Adipose tissue (tissue), 3 donors: ENCODE measurements around the gene PKNOX2. TPM values are rescaled to one million over a fixed set of nuclear protein-coding genes. Genes with fewer than 3 reads are reported as not detected.

Experiments
- H3K27ac ChIP-seq: one replicate; pipeline ENCODE4 v1.5.1; 2013; ENCODE audit warnings: low read depth, low read length
- WGBS, 3 donors: extraction: QIAGEN DNeasy Blood & Tissue Kit; methylation state at CpG; one replicate each; pipeline ENCODE4 v1.1.7; 2013; 5-methylcytosine and 5-hydroxymethylcytosine counted together
- polyA plus RNA-seq, 3 donors: library from polyadenylated mRNA; stranded (reverse); fragments of 200-250 nt; gene quantifications; one replicate each; pipeline ENCODE4 v1.2.3, GENCODE V29; 2013
- donor health status: healthy with polysubstance abuse.
- donor health status: Bipolar disorder and iron deficiency.
- donor health status: healthy.

Gene PKNOX2
- polyA plus RNA-seq, 3 donors: 0.77 to 3.5 (median 1.3) TPM

- H3K27ac ChIP-seq: no peak overlapping the region
- WGBS, 3 donors: 58 to 72% (median 72%) methylated on average over 11 of the region's 11 CpGs
Measured at GRCh38 chr11:125441648-125442410, 277.3 kb downstream of the PKNOX2 start.

GRCh38 chr11:125442946-125443345 lies 278.4 kb downstream of the PKNOX2 start:
- no peak overlapping the region for H3K27ac ChIP-seq
- WGBS, 3 donors: 92 to 94% (median 93%) methylated on average over 6 of the region's 6 CpGs

- no peak overlapping the region for H3K27ac ChIP-seq
- 39 to 51% (median 45%) methylated on average over 10 of the region's 10 CpGs for WGBS, 3 donors
Measured at GRCh38 chr11:125443767-125444311, 279.3 kb downstream of the PKNOX2 start.

GRCh38 chr11:125445731-125446130 lies 281.2 kb downstream of the PKNOX2 start:
- H3K27ac ChIP-seq: no peak overlapping the region
- WGBS, 3 donors: 88 to 91% (median 88%) methylated on average over 12 of the region's 12 CpGs

GRCh38 chr11:125446279-125446678 lies 281.7 kb downstream of the PKNOX2 start:
- H3K27ac ChIP-seq: no peak overlapping the region
- 72 to 94% (median 89%) methylated on average over 7 of the region's 7 CpGs for WGBS, 3 donors

GRCh38 chr11:125447721-125448120 lies 283.2 kb downstream of the PKNOX2 start:
- WGBS, 3 donors: 90 to 94% (median 94%) methylated on average over 6 of the region's 6 CpGs
- H3K27ac ChIP-seq: no peak overlapping the region

- H3K27ac ChIP-seq: no peak overlapping the region
- 71 to 90% (median 87%) methylated on average over 3 of the region's 3 CpGs for WGBS, 3 donors
Measured at GRCh38 chr11:125448136-125448535, 283.6 kb downstream of the PKNOX2 start.

- 79 to 85% (median 81%) methylated on average over 2 of the region's 2 CpGs for WGBS, 3 donors
- H3K27ac ChIP-seq: no peak overlapping the region
Measured at GRCh38 chr11:125449565-125449964, 285.0 kb downstream of the PKNOX2 start.

GRCh38 chr11:125451400-125452124 lies 287.0 kb downstream of the PKNOX2 start:
- H3K27ac ChIP-seq: no peak overlapping the region
- WGBS, 3 donors: 31 to 32% (median 31%) methylated on average over 10 of the region's 10 CpGs

- 88 to 92% (median 91%) methylated on average over 7 of the region's 7 CpGs for WGBS, 3 donors
- no peak overlapping the region for H3K27ac ChIP-seq
Measured at GRCh38 chr11:125452125-125452470, 287.5 kb downstream of the PKNOX2 start.

- H3K27ac ChIP-seq: no peak overlapping the region
- WGBS, 3 donors: 84 to 98% (median 93%) methylated on average over 6 of the region's 6 CpGs
Measured at GRCh38 chr11:125454047-125454446, 289.5 kb downstream of the PKNOX2 start.

- WGBS, 3 donors: 85 to 89% (median 87%) methylated on average over 13 of the region's 13 CpGs
- H3K27ac ChIP-seq: no peak overlapping the region
Measured at GRCh38 chr11:125455851-125456250, 291.3 kb downstream of the PKNOX2 start.

GRCh38 chr11:125457814-125458343 lies 293.3 kb downstream of the PKNOX2 start:
- 44 to 55% (median 45%) methylated on average over 12 of the region's 12 CpGs for WGBS, 3 donors

GRCh38 chr11:125460275-125460674 lies 295.7 kb downstream of the PKNOX2 start:
- WGBS, 3 donors: 71 to 76% (median 74%) methylated on average over 6 of the region's 6 CpGs
- no peak overlapping the region for H3K27ac ChIP-seq

More at GRCh38 chr11:125457814-125458343, 293.3 kb downstream of the PKNOX2 start:
- no peak overlapping the region for H3K27ac ChIP-seq

- WGBS, 3 donors: 72 to 82% (median 81%) methylated on average over 5 of the region's 5 CpGs
- no peak overlapping the region for H3K27ac ChIP-seq
Measured at GRCh38 chr11:125463590-125464269, 299.2 kb downstream of the PKNOX2 start.

- no peak overlapping the region for H3K27ac ChIP-seq
- 61 to 82% (median 66%) methylated on average over 4 of the region's 4 CpGs for WGBS, 3 donors
Measured at GRCh38 chr11:125464270-125464662, 299.7 kb downstream of the PKNOX2 start.

- 84 to 90% (median 86%) methylated on average over 8 of the region's 8 CpGs for WGBS, 3 donors
- H3K27ac ChIP-seq: no peak overlapping the region
Measured at GRCh38 chr11:125464666-125465065, 300.1 kb downstream of the PKNOX2 start.

- WGBS, 3 donors: 62 to 81% (median 72%) methylated on average over 2 of the region's 2 CpGs
- H3K27ac ChIP-seq: no peak overlapping the region
Measured at GRCh38 chr11:125465255-125465654, 300.7 kb downstream of the PKNOX2 start.

GRCh38 chr11:125465701-125466100 lies 301.1 kb downstream of the PKNOX2 start:
- H3K27ac ChIP-seq: no peak overlapping the region
- WGBS, 3 donors: 46 to 60% (median 57%) methylated on average over 5 of the region's 5 CpGs
